HG03460 (cell line): ENCODE data around the gene PKIG.

Experiments
- ATAC-seq: cut with Tn5 transposase; IDR thresholded peaks from one replicate; pipeline ENCODE4 v1.9.1; 2021; ENCODE audit not compliant: unreplicated experiment

PKIG gene

GRCh38 chr20:44594730-44595129 lies 12.4 kb downstream of the PKIG start:
- no peak for ATAC-seq

DNA sequence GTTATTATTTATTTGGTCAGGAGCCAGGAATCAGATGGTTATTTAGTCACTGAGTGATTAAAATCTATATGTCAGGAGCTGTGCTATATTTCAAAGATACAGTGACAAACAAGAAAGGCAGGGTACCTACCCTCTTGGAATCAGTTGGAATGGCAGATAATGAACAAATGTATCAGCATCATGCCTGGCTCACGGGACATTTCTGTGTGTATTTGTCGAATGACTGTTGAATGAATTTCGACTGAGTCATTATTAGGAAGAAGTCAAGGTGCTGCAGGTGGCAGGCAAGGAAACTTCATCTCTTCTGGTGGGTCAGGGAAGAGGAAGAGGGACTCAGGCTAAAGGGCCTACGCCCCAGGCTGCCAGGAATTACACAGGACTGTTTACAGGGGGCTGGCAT lies 13.6 kb downstream of the PKIG start:
- ATAC-seq = no peak

- ATAC-seq = no peak
Observed at GRCh38 chr20:44596876-44597275, 14.5 kb downstream of the PKIG start.

DNA sequence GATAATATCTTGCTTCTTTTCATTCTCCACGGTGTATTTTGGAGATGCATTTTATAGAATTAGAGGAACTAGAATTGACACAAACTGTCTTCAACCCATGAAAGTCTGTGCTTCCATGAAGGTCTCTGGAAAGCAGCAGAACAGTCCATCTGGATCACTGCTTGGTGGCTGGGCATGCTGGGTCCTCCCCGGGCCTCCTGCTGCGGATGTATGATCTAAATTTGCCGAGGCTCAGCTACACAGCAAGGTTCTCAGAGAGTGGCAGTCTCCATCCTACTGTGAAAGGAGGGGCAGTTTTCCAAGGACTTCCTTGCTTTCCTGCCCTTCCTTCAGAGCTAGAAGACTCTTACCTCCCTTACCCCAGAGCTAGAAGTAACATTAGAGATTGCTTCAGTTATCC lies 15.1 kb downstream of the PKIG start:
- ATAC-seq = no peak

DNA sequence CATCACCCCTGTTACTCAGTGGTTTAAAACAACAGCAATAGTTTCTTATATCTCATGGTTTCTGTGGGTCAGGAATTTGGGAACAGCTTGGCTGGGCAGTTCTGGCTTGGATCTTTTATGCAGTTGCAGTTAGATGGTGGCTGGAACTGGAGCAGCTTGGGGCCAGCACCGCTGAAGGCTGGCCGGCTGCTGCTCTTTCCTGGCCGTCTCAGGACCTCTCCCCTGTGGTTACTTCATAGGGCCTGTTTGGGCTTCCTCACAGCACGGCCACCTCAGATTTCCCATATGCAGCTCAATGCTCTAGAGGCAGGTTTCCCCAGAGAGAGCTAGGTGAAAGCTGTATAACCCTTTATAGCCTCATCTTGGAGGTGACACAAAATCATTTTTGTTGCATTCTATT lies 15.6 kb downstream of the PKIG start:
- no peak for ATAC-seq

DNA sequence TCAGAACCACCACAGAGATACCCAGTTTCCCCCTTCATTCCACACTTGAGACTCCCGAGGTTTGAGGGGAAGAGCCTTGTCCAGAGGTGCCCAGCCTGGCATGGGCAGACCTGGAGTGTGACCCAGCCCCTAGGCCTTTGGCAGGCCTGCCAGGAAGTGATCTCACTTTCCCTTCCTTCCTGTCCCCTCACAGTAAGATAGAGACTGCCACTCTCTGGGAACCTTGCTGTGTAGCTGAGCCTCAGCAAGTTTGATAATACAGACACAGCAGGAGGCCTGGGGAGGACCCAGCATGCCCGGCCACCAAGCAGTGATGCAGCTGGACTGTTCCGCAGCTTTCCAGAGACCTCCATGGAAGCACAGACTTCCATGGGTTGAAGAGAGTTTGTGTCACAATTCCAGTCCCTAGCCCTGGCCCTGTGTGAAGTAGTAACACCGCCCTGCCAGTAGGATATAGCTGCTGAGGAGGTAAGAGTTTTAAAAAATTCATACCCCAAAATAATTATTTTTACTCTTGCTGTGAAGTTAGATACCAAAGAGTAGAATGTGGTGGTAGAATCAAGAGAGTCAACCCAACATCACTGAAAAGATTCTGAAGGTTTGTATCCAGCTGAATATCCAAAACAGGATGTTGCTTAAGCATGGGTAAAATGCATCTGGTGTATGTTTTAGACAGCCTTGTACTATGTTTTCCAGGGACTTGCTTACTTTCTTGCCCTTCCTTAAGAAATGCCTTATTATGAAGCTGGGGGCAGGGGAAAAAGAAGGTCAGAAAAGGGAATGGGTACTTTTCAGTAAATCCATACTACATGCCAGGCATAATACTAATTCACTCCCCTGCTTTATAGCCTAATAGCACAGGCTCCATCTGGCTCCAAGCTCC lies 16.3 kb downstream of the PKIG start:
- no peak for ATAC-seq

DNA sequence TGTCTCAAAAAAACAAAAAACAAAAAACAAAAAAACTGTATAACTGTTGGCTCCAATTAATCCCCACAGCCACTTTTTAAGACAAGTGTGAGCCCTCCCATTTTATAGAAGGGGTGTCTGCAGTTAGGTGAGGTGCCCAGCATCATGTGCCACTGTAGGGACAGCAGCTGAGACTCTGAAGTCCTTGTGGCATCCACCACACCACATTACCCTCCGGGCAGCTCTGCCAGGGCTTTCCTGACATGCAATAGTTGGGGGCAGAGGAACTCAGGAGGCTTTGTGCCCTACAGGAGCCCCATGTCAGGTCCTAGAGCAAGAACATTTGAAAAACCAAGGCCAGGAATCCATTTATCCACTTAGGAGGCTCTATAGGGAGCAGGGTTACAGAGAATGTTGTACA lies 17.3 kb downstream of the PKIG start:
- ATAC-seq = no peak

GRCh38 chr20:44600301-44600700 lies 17.9 kb downstream of the PKIG start:
- ATAC-seq = no peak

- no peak for ATAC-seq
Observed at GRCh38 chr20:44600758-44601201, 18.4 kb downstream of the PKIG start.

GRCh38 chr20:44601236-44601671 lies 18.9 kb downstream of the PKIG start:
- no peak for ATAC-seq

GRCh38 chr20:44601801-44602204 lies 19.4 kb downstream of the PKIG start:
- no peak for ATAC-seq

GRCh38 chr20:44603327-44603726 lies 20.9 kb downstream of the PKIG start:
- no peak for ATAC-seq

GRCh38 chr20:44606725-44607441 lies 24.5 kb downstream of the PKIG start:
- no peak for ATAC-seq

GRCh38 chr20:44609006-44609515 lies 26.7 kb downstream of the PKIG start:
- no peak for ATAC-seq

DNA sequence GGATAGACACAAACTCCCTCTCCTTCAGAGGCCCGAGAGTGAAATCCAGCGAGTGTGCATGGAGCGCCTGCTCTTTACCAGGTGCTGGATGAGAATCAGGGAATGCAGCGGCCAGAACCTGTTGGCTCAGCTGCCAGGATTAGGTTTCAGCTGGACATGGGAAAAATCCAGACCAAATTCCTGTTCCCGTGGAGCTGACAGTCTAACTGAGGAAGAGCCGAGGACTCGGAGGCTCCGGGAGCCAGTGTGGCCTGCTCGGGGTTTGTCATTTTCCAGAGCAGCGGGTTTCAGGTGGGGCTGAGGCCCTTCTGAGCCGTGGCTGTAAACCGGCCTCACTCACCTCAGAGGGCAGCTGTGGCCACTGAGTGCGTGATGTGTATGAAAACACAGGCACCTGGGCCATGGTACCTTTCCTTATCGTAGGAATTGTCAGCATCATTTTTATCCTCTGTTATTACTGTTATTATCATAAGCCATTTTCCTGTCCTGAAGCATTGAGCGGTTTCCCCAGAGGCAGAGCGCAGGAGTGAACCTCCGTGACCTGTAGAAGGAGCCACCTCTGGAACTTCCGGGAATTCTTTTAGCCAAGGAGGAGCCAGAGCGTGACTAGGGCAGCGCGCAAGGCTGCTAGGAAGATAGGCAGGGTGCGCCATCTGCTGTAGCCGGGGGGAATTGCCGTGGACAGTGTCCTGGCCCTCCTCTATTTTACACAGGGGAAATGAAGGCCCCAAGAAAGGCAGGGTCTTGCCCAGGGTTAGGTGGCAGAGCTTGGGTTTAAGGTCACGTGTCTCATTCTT lies 27.3 kb downstream of the PKIG start:
- ATAC-seq = no peak

GRCh38 chr20:44610313-44610962 lies 28.1 kb downstream of the PKIG start:
- no peak for ATAC-seq

DNA sequence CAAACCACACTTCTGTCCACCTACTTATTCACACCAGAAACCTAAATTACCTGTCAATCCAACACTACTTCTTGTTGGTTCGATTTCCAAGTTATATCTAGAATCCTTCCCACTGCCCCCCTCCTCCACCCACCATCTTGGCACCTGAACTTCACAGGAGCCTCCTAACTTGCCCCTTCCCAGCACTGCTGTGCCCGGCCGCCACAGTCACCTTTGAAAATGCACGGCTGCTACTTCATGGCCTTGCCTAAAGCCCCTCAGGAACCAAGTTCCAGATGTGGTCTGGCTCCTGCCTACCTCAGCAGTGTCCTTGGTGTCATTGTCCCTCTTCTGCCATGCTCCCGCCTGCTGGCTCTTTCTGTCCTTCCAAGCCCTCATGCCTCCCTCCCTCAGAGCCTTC lies 31.2 kb downstream of the PKIG start:
- ATAC-seq = no peak

DNA sequence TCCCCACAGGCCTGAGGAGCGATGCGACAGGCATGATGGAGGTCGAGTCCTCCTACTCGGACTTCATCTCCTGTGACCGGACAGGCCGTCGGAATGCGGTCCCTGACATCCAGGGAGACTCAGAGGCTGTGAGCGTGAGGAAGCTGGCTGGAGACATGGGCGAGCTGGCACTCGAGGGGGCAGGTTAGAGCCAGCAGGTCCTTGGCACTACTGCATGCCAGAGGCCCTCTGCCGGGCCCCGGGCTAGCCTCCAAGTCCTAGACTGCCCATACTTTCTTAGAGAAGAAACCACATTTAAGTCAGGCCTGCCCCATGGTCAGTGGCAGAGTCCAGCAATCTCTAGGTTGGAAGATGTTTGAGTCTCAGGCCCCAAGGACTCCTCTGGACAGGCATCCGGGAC lies 32.1 kb downstream of the PKIG start:
- ATAC-seq = no peak

- no peak for ATAC-seq
Observed at GRCh38 chr20:44615169-44615791, 32.9 kb downstream of the PKIG start.

GRCh38 chr20:44615876-44616603 lies 33.7 kb downstream of the PKIG start:
- no peak for ATAC-seq
